Measurements from ENCODE around the gene PIGO.

The PIGO gene

GRCh38 chr9:35096035-35096849 lies at the start of gene PIGO:
Gene PIGO, minus strand, starts transcription at chr9:35096591. Its CDS starts 1,026 bp downstream, at chr9:35095565.
- Mint-ChIP-seq H3K36me3 (ENCODE audit: low read depth) (peaks cover 31% of the 10 kb centered on the region), H3K4me3 (peak within 1 kb of the TSS; percentile 86), H3K9me3 (no peaks in the 10 kb centered on the region), H3K4me1 (peaks cover 22% of the 10 kb centered on the region), H3K27me3 (ENCODE audit: low read depth, poor library complexity) (no peaks in the 10 kb centered on the region), H3K27ac (peak within 1 kb of the TSS; percentile 92)
- peak; percentile 79 for TF ChIP-seq CTCF (IDR thresholded peaks at IDR 0.05)
- DNase-seq = peak; percentile 89

GRCh38 chr9:35142037-35142436 lies 45.6 kb upstream of the PIGO start:
- H3K27ac Mint-ChIP-seq = no peak overlapping the region
- no peak overlapping the region for H3K4me3 Mint-ChIP-seq
- DNase-seq = no peak
- TF ChIP-seq CTCF (IDR thresholded peaks at IDR 0.05) = no peak
- H3K27me3 Mint-ChIP-seq (ENCODE audit: low read depth, poor library complexity) = peaks cover 7% of the 10 kb centered on the region
- H3K9me3 Mint-ChIP-seq = peaks cover 59% of the 10 kb centered on the region
- no peaks in the 10 kb centered on the region for H3K4me1 Mint-ChIP-seq
- H3K36me3 Mint-ChIP-seq (ENCODE audit: low read depth) = no peaks in the 10 kb centered on the region

GRCh38 chr9:35140093-35140492 lies 43.7 kb upstream of the PIGO start:
- H3K9me3 Mint-ChIP-seq = peaks cover 56% of the 10 kb centered on the region
- no peak for TF ChIP-seq CTCF (IDR thresholded peaks at IDR 0.05)
- H3K36me3 Mint-ChIP-seq (ENCODE audit: low read depth) = no peaks in the 10 kb centered on the region

GRCh38 chr9:35136866-35137265 lies 40.5 kb upstream of the PIGO start:
- TF ChIP-seq CTCF (IDR thresholded peaks at IDR 0.05) = no peak
- DNase-seq = no peak
- Mint-ChIP-seq H3K4me3 (no peak overlapping the region), H3K27ac (no peak overlapping the region), H3K36me3 (ENCODE audit: low read depth) (no peaks in the 10 kb centered on the region), H3K4me1 (no peaks in the 10 kb centered on the region), H3K9me3 (peaks cover 52% of the 10 kb centered on the region), H3K27me3 (ENCODE audit: low read depth, poor library complexity) (peaks cover 11% of the 10 kb centered on the region)

More at GRCh38 chr9:35140093-35140492, 43.7 kb upstream of the PIGO start:
- H3K4me1 Mint-ChIP-seq = no peaks in the 10 kb centered on the region
- no peak overlapping the region for H3K4me3 Mint-ChIP-seq
- no peak for DNase-seq
- H3K27ac Mint-ChIP-seq = no peak overlapping the region
- H3K27me3 Mint-ChIP-seq (ENCODE audit: low read depth, poor library complexity) = peaks cover 7% of the 10 kb centered on the region

- no peak for DNase-seq
Observed at GRCh38 chr9:35135988-35136387, 39.6 kb upstream of the PIGO start.

More at GRCh38 chr9:35135988-35136387, 39.6 kb upstream of the PIGO start:
- H3K27me3 Mint-ChIP-seq (ENCODE audit: low read depth, poor library complexity) = peaks cover 11% of the 10 kb centered on the region
- no peak for TF ChIP-seq CTCF (IDR thresholded peaks at IDR 0.05)
- peaks cover 53% of the 10 kb centered on the region for H3K9me3 Mint-ChIP-seq
- H3K27ac Mint-ChIP-seq = no peak overlapping the region
- H3K36me3 Mint-ChIP-seq (ENCODE audit: low read depth) = no peaks in the 10 kb centered on the region
- no peak overlapping the region for H3K4me3 Mint-ChIP-seq
- H3K4me1 Mint-ChIP-seq = no peaks in the 10 kb centered on the region

All from nephron progenitor cell (in vitro differentiated cells).